Measurements from ENCODE around the gene VPS35L. TPM values are rescaled to one million over a fixed set of nuclear protein-coding genes. Genes with fewer than 3 reads are reported as not detected.

The VPS35L gene
- total and polyA plus RNA-seq, 10 of the 15 experiments (the other 5 are each of a cell fraction or from before 2014, with no cell fraction given) = 14.9 to 44.1 (median 26.3) TPM

- Histone ChIP-seq H3K4me1 (ENCODE audit: control insufficient read depth, insufficient read depth, low read length) (peaks cover 14% of the 10 kb centered on the region), H3K79me2 (ENCODE audit: control insufficient read depth, insufficient read depth, low read length) (peaks cover 62% of the 10 kb centered on the region), H3K27me3 (replicated peaks in 1 of 2; ENCODE audit: control insufficient read depth in 2 of 2, insufficient read depth in 2 of 2, low read length in 1 of 2) (no peaks in the 10 kb centered on the region), H2AFZ (ENCODE audit: control insufficient read depth, low read depth, low read length) (peak within 1 kb of the TSS; percentile 89), H3K9ac (ENCODE audit: control insufficient read depth, insufficient read depth, low read length) (peak within 1 kb of the TSS; percentile 57), H3K36me3 (ENCODE audit: control insufficient read depth in 2 of 2, insufficient read depth in 2 of 2, low read length in 1 of 2) (no peaks in the 10 kb centered on the region; a peak in 2 of 4 replicates), H3K27ac (ENCODE audit: control insufficient read depth, insufficient read depth) (peak within 1 kb of the TSS; percentile 72), H4K20me1 (ENCODE audit: control insufficient read depth, insufficient read depth) (no peaks in the 10 kb centered on the region), H3K4me2 (ENCODE audit: control insufficient read depth, insufficient read depth) (peak within 1 kb of the TSS; percentile 84), H3K4me3 (peak within 1 kb of the TSS; percentile 69), H3K9me3 (replicated peaks; ENCODE audit: control insufficient read depth, insufficient read depth, low read length) (no peaks in the 10 kb centered on the region)
- under 1% methylated on average over 48 of the region's 51 CpGs for WGBS (ENCODE audit: insufficient coverage, insufficient replicate concordance, low lambda C conversion rate, missing lambda C conversion rate)
- ATAC-seq (peak; percentile 86), FAIRE-seq (peak; percentile 23), DNase-seq (ENCODE audit: low read depth, low spot score) (peak; percentile 79)
- intact Hi-C loops (cut with micrococcal nuclease; ENCODE audit: unreplicated experiment) = loop anchor here (2.0 to 5.0 kb wide), 2 partner anchors 31 to 456 kb away; partner anchors contain the start of genes COQ7 and VPS35L
- ChIA-PET CTCF (interaction anchor here (1.0 to 5.2 kb wide), 3 partner anchors 21 to 401 kb away, joined by 3 to 56 read pairs (median 20); partner anchors contain the start of gene VPS35L), POLR2A (interaction anchor here (0.5 to 2.6 kb wide), 6 partner anchors 11 to 1215 kb away, joined by 4 to 23 read pairs (median 6); partner anchors contain the start of genes SMG1 and VPS35L), RAD21 (ENCODE audit: unreplicated experiment) (interaction anchor here (1.1 to 2.5 kb wide), 4 partner anchors 8 to 407 kb away, joined by 3 to 24 read pairs (median 4); partner anchors contain the start of gene VPS35L), SMC1A (ENCODE audit: uncharacterized antibody, unreplicated experiment) (interaction anchor here (1.1 to 4.5 kb wide), 3 partner anchors 9 to 31 kb away, joined by 3 to 19 read pairs (median 4); partner anchors contain the start of gene VPS35L)
- in situ Hi-C loops (cut with MboI) = loop anchor here (10.0 kb wide), 1 partner anchor 729 kb away; the partner anchor contains the start of gene RPS15A
- no TSS peak for BruUV-seq (replicated peaks)
- TF ChIP-seq MEF2B (IDR thresholded peaks at IDR 0.05; ENCODE audit: partially characterized antibody, poor library complexity, severe bottlenecking) (peak; percentile 23), E2F8 (IDR thresholded peaks at IDR 0.05; ENCODE audit: low read depth, partially characterized antibody) (peak; percentile 44), MTA2 (IDR thresholded peaks at IDR 0.05; ENCODE audit: low read depth) (no peak), NR2C1 (IDR thresholded peaks at IDR 0.05) (peak; percentile 62), PAX5 (IDR thresholded peaks at IDR 0.05; ENCODE audit: borderline replicate concordance, low read depth, low read length) (0 out of 2 replicates have a peak, but pooled peaks have one; percentile 32), HDGF (IDR thresholded peaks at IDR 0.05) (peak; percentile 61; the same call in 1 of the 2 replicates), SPI1 (IDR thresholded peaks at IDR 0.05; ENCODE audit: borderline replicate concordance, insufficient read depth, low read depth, low read length) (0 out of 2 replicates have a peak, but pooled peaks have one; percentile 11), JUND (IDR thresholded peaks at IDR 0.05; ENCODE audit: low read depth, low read length) (peak; percentile 32; the same call in 1 of the 2 replicates), ZBTB40 (IDR thresholded peaks at IDR 0.05; ENCODE audit: borderline replicate concordance) (peak; percentile 87), CHD2 (IDR thresholded peaks at IDR 0.05; ENCODE audit: borderline replicate concordance, low read depth, low read length) (peak; percentile 91), TCF3 (IDR thresholded peaks at IDR 0.05; ENCODE audit: borderline replicate concordance, insufficient read depth, low read depth, low read length) (0 out of 2 replicates have a peak, but pooled peaks have one; percentile 24), BHLHE40 (IDR thresholded peaks at IDR 0.05; ENCODE audit: borderline replicate concordance in 1 of 2, low read depth in 2 of 2, low read length in 1 of 2) (peak; percentile 33 to 37; a peak in 1 of 4 replicates), IKZF1 (conservative IDR thresholded peaks at IDR 0.05) (peak; percentile 99), SIN3A (IDR thresholded peaks at IDR 0.05; ENCODE audit: low read depth, low read length) (peak; percentile 91), RFX5 (IDR thresholded peaks at IDR 0.05; ENCODE audit: low read depth, low read length) (peak; percentile 67; the same call in 1 of the 2 replicates)
These were observed 31.7 kb upstream of the VPS35L start, which contains the start of gene CCP110 for GRCh38 chr16:19523559-19524355. TSS of gene CCP110 (plus strand) at chr16:19523942. CDS start at chr16:19527882, 3,940 bp downstream.
